K562 (cell line): Measurements from ENCODE around the gene CDC42BPB. TPM values are rescaled to one million over a fixed set of nuclear protein-coding genes. Genes with fewer than 3 reads are reported as not detected.

Experiments
- ATAC-seq: fragments of 200-7000 bp; cut with Tn5 transposase; 3 replicates; pipeline ENCODE4 v1.9.1; 2020; ENCODE audit warnings: moderate library complexity
- BruUV-seq: library from RNA; stranded (reverse); fragments of 400-500 nt; replicated peaks from 2 replicates; lab custom pipeline; 2021; lab: Mats Ljungman, UMichigan
- CTCF ChIA-PET: fragments of 300-600 bp; formaldehyde crosslinking; extraction: SDS; loops from one replicate; lab custom pipeline; 2021; ENCODE audit warnings: low intra/inter-chr PET ratio; lab: Yijun Ruan, JAX
- POLR2A ChIA-PET: fragments of 300-600, 350-650 bp; sonication (Branson Sonifier 250); formaldehyde crosslinking; extraction: SDS; loops from one replicate; lab custom pipeline; 2021; ENCODE audit warnings: antibody characterized with exemption, inconsistent platforms; lab: Yijun Ruan, JAX
- DNase-seq, 4 experiments: peaks; one replicate each; pipeline versions ENCODE4 v3.0.0 to v3.0.0-alpha.2; 2011 to 2018; ENCODE audit warnings: low spot score in 3 of 4, mixed read lengths in 3 of 4; ENCODE audit errors: extremely low read depth in 1 of 4
- FAIRE-seq: peaks from 2 replicates; lab custom pipeline; 2011; peaks lifted over from hg19 to GRCh38; lab: Jason Lieb, UNC
- H2AFZ ChIP-seq: 2 replicates; pipeline ENCODE4 v1.6.0; 2011; ENCODE audit warnings: low read depth, low read length, control low read depth, inconsistent platforms
- H3K27ac ChIP-seq: fragments of 200-600 bp; 3 replicates; pipeline ENCODE4 v1.8.0; 2011; ENCODE audit warnings: low read depth, mild to moderate bottlenecking, control low read depth, inconsistent platforms, low read length, moderate library complexity, mixed read lengths; ENCODE audit errors: extremely low read depth
- H3K27me3 ChIP-seq, 2 experiments: fragments of 300-600 bp in 1 of 2; 2 replicates in 1 of 2; 3 replicates in 1 of 2; pipeline versions ENCODE4 v1.6.0 to v1.8.0; 2011; ENCODE audit warnings: inconsistent platforms in 2 of 2, low read length in 2 of 2, mild to moderate bottlenecking in 1 of 2, mixed read lengths in 1 of 2, moderate library complexity in 1 of 2; ENCODE audit not compliant: control insufficient read depth in 2 of 2, insufficient read depth in 2 of 2
- H3K36me3 ChIP-seq: fragments of 300-600 bp; 3 replicates; pipeline ENCODE4 v1.8.0; 2011; ENCODE audit warnings: mild to moderate bottlenecking, low read length, inconsistent platforms; ENCODE audit not compliant: control insufficient read depth, insufficient read depth
- H3K4me1 ChIP-seq, 2 experiments: fragments of 200-600 bp in 1 of 2; replicated peaks in 1 of 2; 2 replicates in 1 of 2; 3 replicates in 1 of 2; pipeline versions ENCODE4 v1.5.1 to v1.8.0; 2011; ENCODE audit warnings: inconsistent platforms in 2 of 2, low read length in 2 of 2, mild to moderate bottlenecking in 1 of 2, mixed read lengths in 1 of 2, moderate library complexity in 1 of 2; ENCODE audit not compliant: control insufficient read depth in 2 of 2, insufficient read depth in 2 of 2
- H3K4me2 ChIP-seq: 2 replicates; pipeline ENCODE4 v1.6.1; 2011; ENCODE audit warnings: low read length, control low read depth, inconsistent platforms, mixed read lengths; ENCODE audit not compliant: insufficient read depth
- H3K4me3 ChIP-seq: fragments of 200-600 bp; sonication (generic), shearing (Covaris generic); 2 replicates; pipeline ENCODE4 v1.5.1; 2016; ENCODE audit warnings: control low read depth, inconsistent platforms
- H3K79me2 ChIP-seq: fragments of 200-600 bp; 3 replicates; pipeline ENCODE4 v1.8.0; 2011; ENCODE audit warnings: low read length, inconsistent platforms; ENCODE audit not compliant: control insufficient read depth, insufficient read depth
- H3K9ac ChIP-seq, 2 experiments: 2 replicates each; pipeline versions ENCODE4 v1.6.0 to v1.6.1; 2011; ENCODE audit warnings: low read depth in 2 of 2, low read length in 2 of 2, control low read depth in 1 of 2, inconsistent platforms in 1 of 2, mild to moderate bottlenecking in 1 of 2, mixed read lengths in 1 of 2; ENCODE audit not compliant: insufficient read depth in 1 of 2
- H3K9me1 ChIP-seq: one replicate; pipeline ENCODE4 v1.6.0; 2011; ENCODE audit warnings: inconsistent platforms, mild to moderate bottlenecking, low read length, moderate library complexity; ENCODE audit not compliant: control insufficient read depth, insufficient read depth
- H3K9me3 ChIP-seq: replicated peaks from 2 replicates; pipeline ENCODE4 v1.5.1; 2011; ENCODE audit warnings: low read depth, low read length, inconsistent platforms; ENCODE audit not compliant: control insufficient read depth, insufficient read depth
- H4K20me1 ChIP-seq: replicated peaks from 2 replicates; pipeline ENCODE4 v1.6.1; 2011; ENCODE audit warnings: low read length, inconsistent platforms, mixed read lengths; ENCODE audit not compliant: control insufficient read depth, insufficient read depth
- BCOR ChIP-seq: fragments of 450-650 bp; IDR thresholded peaks from 2 replicates; pipeline ENCODE4 v1.6.1; 2016
- MEIS2 ChIP-seq: fragments of 450-650 bp; IDR thresholded peaks from 2 replicates; pipeline ENCODE4 v1.6.1; 2014; ENCODE audit warnings: mild to moderate bottlenecking; ENCODE audit not compliant: partially characterized antibody
- WGBS: fragments of 100-300 bp; shearing (Covaris generic); methylation state at CpG from one replicate; pipeline ENCODE4 v1.1.6; 2016; ENCODE audit warnings: low coverage, mixed read lengths; ENCODE audit not compliant: insufficient coverage; ENCODE audit errors: missing lambda C conversion rate; 5-methylcytosine and 5-hydroxymethylcytosine counted together
- in situ Hi-C: fragments of 300-500 bp; cut with MboI; formaldehyde crosslinking; loops from 4 replicates; pipeline ENCODE4 v1.15.0; 2018; ENCODE audit warnings: inconsistent platforms, mixed read lengths
- intact Hi-C: fragments of 100-400 bp; cut with micrococcal nuclease; formaldehyde crosslinking; loops from 2 replicates; pipeline ENCODE4 v1.14.2; 2022
- polyA plus RNA-seq, 8 experiments: library from polyadenylated mRNA; depleted of rRNA in 4 of 8; stranded (reverse) in 5 of 8; unstranded in 3 of 8; fragments of >200 nt; fragmentation: Nextera tagmentation in 2 of 8; fragmentation: Illumina TruSeq in 1 of 8; extraction: Ambion mirVana in 2 of 8; extraction: Trizol in 1 of 8; gene quantifications; 2 replicates each; pipeline versions ENCODE4 v1.2.1 to v1.2.3, GENCODE V29; 2011 to 2014; ENCODE audit warnings: inconsistent platforms in 1 of 8, missing spikeins in 1 of 8
- total RNA-seq, 7 experiments: library from RNA; depleted of rRNA in 6 of 7; stranded (reverse); fragments of >200 nt in 6 of 7; fragmentation: Illumina TruSeq in 2 of 7; extraction: Trizol in 2 of 7; gene quantifications; 2 replicates each; pipeline versions ENCODE4 v1.2.1 to v1.2.3, GENCODE V29; 2011 to 2021; ENCODE audit warnings: low replicate concordance in 1 of 7

The CDC42BPB gene
- total and polyA plus RNA-seq, 9 of the 15 experiments (the other 6 are each of a cell fraction or from before 2014, with no cell fraction given), result 0.07 to 24.3 (median 12.6) TPM

GRCh38 chr14:103101257-103101962 lies 44.1 kb upstream of the CDC42BPB start:
- H3K27ac ChIP-seq, result no peak overlapping the region
- DNase-seq (peak in 1 of 4 experiments; percentile 21), ATAC-seq (no peak), FAIRE-seq (no peak)
- ChIA-PET CTCF (no interaction called here), POLR2A (interaction anchor here (1.0 kb wide), 1 partner anchor 232 kb away, joined by 4 read pairs; the partner anchor contains the start of gene EIF5)
- H3K9me3 ChIP-seq, result no peaks in the 10 kb centered on the region
- no TSS peak for BruUV-seq
- H3K4me3 ChIP-seq, result no peak overlapping the region
- H3K9ac ChIP-seq, result peak overlapping the region in 1 of 2 experiments; percentile 36; a peak in 2 of 4 replicates
- peaks cover 6% of the 10 kb centered on the region; the same call in 1 of the 3 replicates for H3K36me3 ChIP-seq
- intact Hi-C loops (no loop called here), in situ Hi-C loops (loop anchor here (10.0 kb wide), 1 partner anchor 193 kb away; no protein-coding TSS in a partner anchor)
- WGBS, result 88% methylated on average over 8 of the region's 11 CpGs
- no peaks in the 10 kb centered on the region for H3K27me3 ChIP-seq
- H2AFZ ChIP-seq, result no peak overlapping the region
- H3K4me2 ChIP-seq, result no peak overlapping the region
- peaks cover 32 to 91% of the 10 kb centered on the region in 2 experiments for H3K4me1 ChIP-seq
- H4K20me1 ChIP-seq, result no peaks in the 10 kb centered on the region
- no peaks in the 10 kb centered on the region for H3K9me1 ChIP-seq
- 0 out of 2 replicates have a peak, but pooled peaks have one; percentile 35 for TF ChIP-seq BCOR
- no peak for TF ChIP-seq MEIS2
- H3K79me2 ChIP-seq, result peaks cover 11% of the 10 kb centered on the region; the same call in 2 of the 3 replicates
